Right lobe of liver (tissue), 6 donors: ENCODE results near the gene RIT2. TPM values are rescaled to one million over a fixed set of nuclear protein-coding genes. Genes with fewer than 3 reads are reported as not detected.

ENCODE experiments used
- ATAC-seq, 4 donors: fragments of 200-7000 bp; cut with Tn5 transposase; one replicate each; pipeline ENCODE4 v1.9.1; 2020; ENCODE audit warnings: mild to moderate bottlenecking in 4 of 4, moderate library complexity in 4 of 4
- DNase-seq, 3 donors: peaks; one replicate each; pipeline ENCODE4 v3.0.0-alpha.2; 2020
- H3K27ac ChIP-seq, 3 donors: fragments of 200-600 bp; one replicate each; pipeline ENCODE4 v1.8.0; 2022
- H3K27me3 ChIP-seq, 2 donors: fragments of 200-600 bp; one replicate each; pipeline ENCODE4 v1.8.0; 2022
- H3K36me3 ChIP-seq, 4 donors: fragments of 200-600 bp; sonication (generic) in 1 of 4; one replicate each; pipeline versions ENCODE4 v1.5.1 to v1.8.0; 2017 to 2022; ENCODE audit warnings: control low read depth in 1 of 4
- H3K4me1 ChIP-seq, 4 donors: fragments of 200-600 bp; sonication (generic) in 1 of 4; one replicate each; pipeline versions ENCODE4 v1.5.1 to v1.8.0; 2017 to 2022; ENCODE audit warnings: control low read depth in 1 of 4
- H3K4me3 ChIP-seq, 3 donors: fragments of 200-600 bp; one replicate each; pipeline ENCODE4 v1.8.0; 2022
- H3K9me3 ChIP-seq, 4 donors: fragments of 200-600 bp; sonication (generic) in 1 of 4; one replicate each; pipeline versions ENCODE4 v1.5.1 to v1.8.0; 2017 to 2022; ENCODE audit warnings: control low read depth in 1 of 4
- CTCF ChIP-seq, 4 donors: fragments of 200-600 bp in 3 of 4; fragments of 450-650 bp in 1 of 4; IDR thresholded peaks; one replicate each; pipeline versions ENCODE4 v1.5.1 to v1.8.0; 2016 to 2022; ENCODE audit warnings: antibody characterized with exemption in 4 of 4, mild to moderate bottlenecking in 2 of 4
- POLR2A ChIP-seq: fragments of 450-650 bp; IDR thresholded peaks from one replicate; pipeline ENCODE4 v1.6.1; 2017; ENCODE audit warnings: antibody characterized with exemption, mild to moderate bottlenecking
- WGBS: methylation state at CpG from one replicate; pipeline ENCODE4 v1.1.6; 2018; ENCODE audit warnings: low coverage, low lambda C conversion rate; ENCODE audit not compliant: insufficient coverage; ENCODE audit errors: missing lambda C conversion rate; 5-methylcytosine and 5-hydroxymethylcytosine counted together
- intact Hi-C, 2 donors: fragments of 100-400 bp; cut with DNase I; formaldehyde crosslinking; loops; one replicate each; pipeline versions ENCODE4 v1.11.2 to v1.14.1; 2022
- total RNA-seq, 6 experiments: library from RNA; depleted of rRNA in 2 of 6; stranded (reverse); fragments of >200 nt in 2 of 6; fragmentation: NEBNext Ultra II Directional in 3 of 6; extraction: Animal tissue kit (Norgen Biotek cat#: 25700) in 3 of 6; gene quantifications; one replicate each; pipeline versions ENCODE4 v1.1.0 to v1.2.4, GENCODE V29; 2016 to 2023
- donor health status: DM: no; HTN: yes; CAD: no.
- donor health status: DM: no; HTN: no; CAD: no.
- donor health status: DM: no; HTN: no; CAD: no.
- donor health status: DM: no; HTN: yes; CAD: no.
- donor health status: DM: no; HTN: yes; CAD: no.

Gene RIT2
- total RNA-seq, 6 experiments from 2014 or later, result not detected

GRCh38 chr18:42814618-42815017, 300.9 kb downstream of the RIT2 start:
- 70% methylated on average over 3 of the region's 4 CpGs for WGBS
- intact Hi-C loops, result no loop called here
- no peak for DNase-seq

GRCh38 chr18:42814184-42814583, 301.3 kb downstream of the RIT2 start:
- intact Hi-C loops, result no loop called here
- H3K4me3 ChIP-seq, result no peak overlapping the region
- no peak for TF ChIP-seq POLR2A
- TF ChIP-seq CTCF (IDR thresholded peaks at IDR 0.05), result no peak
- no peaks in the 10 kb centered on the region for H3K36me3 ChIP-seq
- no peak for ATAC-seq
- H3K27me3 ChIP-seq, result no peaks in the 10 kb centered on the region
- no peak for DNase-seq
- H3K27ac ChIP-seq, result no peak overlapping the region
- no peaks in the 10 kb centered on the region for H3K9me3 ChIP-seq
- H3K4me1 ChIP-seq, result no peaks in the 10 kb centered on the region
- 68% methylated on average over 3 of the region's 5 CpGs for WGBS

More at GRCh38 chr18:42814618-42815017, 300.9 kb downstream of the RIT2 start:
- Histone ChIP-seq H3K36me3 (no peaks in the 10 kb centered on the region), H3K27ac (no peak overlapping the region), H3K4me1 (no peaks in the 10 kb centered on the region), H3K4me3 (no peak overlapping the region), H3K9me3 (no peaks in the 10 kb centered on the region), H3K27me3 (no peaks in the 10 kb centered on the region)
- TF ChIP-seq CTCF (IDR thresholded peaks at IDR 0.05), result no peak
- TF ChIP-seq POLR2A, result no peak
- no peak for ATAC-seq

GRCh38 chr18:42813570-42813969, 301.9 kb downstream of the RIT2 start:
- intact Hi-C loops, result no loop called here
- Histone ChIP-seq H3K27ac (no peak overlapping the region), H3K4me1 (no peaks in the 10 kb centered on the region), H3K27me3 (no peaks in the 10 kb centered on the region), H3K9me3 (no peaks in the 10 kb centered on the region), H3K4me3 (no peak overlapping the region), H3K36me3 (no peaks in the 10 kb centered on the region)
- no peak for DNase-seq
- WGBS, result 66% methylated on average over 4 of the region's 4 CpGs
- no peak for ATAC-seq
- TF ChIP-seq CTCF (IDR thresholded peaks at IDR 0.05), result no peak
- no peak for TF ChIP-seq POLR2A

GRCh38 chr18:42807887-42808286, 307.6 kb downstream of the RIT2 start:
- no peaks in the 10 kb centered on the region for H3K36me3 ChIP-seq
- no peaks in the 10 kb centered on the region for H3K9me3 ChIP-seq
- intact Hi-C loops, result no loop called here
- ATAC-seq, result no peak
- DNase-seq, result no peak
- H3K27me3 ChIP-seq, result no peaks in the 10 kb centered on the region
- TF ChIP-seq CTCF (IDR thresholded peaks at IDR 0.05) (no peak), POLR2A (no peak)
- H3K27ac ChIP-seq, result no peak overlapping the region
- WGBS, result 53% methylated on average over 4 of the region's 4 CpGs
- H3K4me3 ChIP-seq, result no peak overlapping the region
- no peaks in the 10 kb centered on the region for H3K4me1 ChIP-seq

- H3K9me3 ChIP-seq, result no peaks in the 10 kb centered on the region
- no peaks in the 10 kb centered on the region for H3K27me3 ChIP-seq
- no peaks in the 10 kb centered on the region for H3K36me3 ChIP-seq
- no peaks in the 10 kb centered on the region for H3K4me1 ChIP-seq
- no peak for DNase-seq
- 73% methylated on average over 2 of the region's 2 CpGs for WGBS
- H3K4me3 ChIP-seq, result no peak overlapping the region
- H3K27ac ChIP-seq, result no peak overlapping the region
- no peak for ATAC-seq
- intact Hi-C loops, result no loop called here
- TF ChIP-seq CTCF (IDR thresholded peaks at IDR 0.05) (no peak), POLR2A (no peak)
These were observed 313.8 kb downstream of the RIT2 start for GRCh38 chr18:42801706-42802105.
